Epidermal melanocyte (primary cell): ENCODE data around the gene RXRA.
A peak's percentile ranks its signal among the peaks of the same experiment; 100 is the strongest.

Source experiments
- DNase-seq: peaks from one replicate; pipeline ENCODE4 v3.0.0; 2011; ENCODE audit warnings: low spot score; ENCODE audit not compliant: insufficient read length

The RXRA gene

DNA sequence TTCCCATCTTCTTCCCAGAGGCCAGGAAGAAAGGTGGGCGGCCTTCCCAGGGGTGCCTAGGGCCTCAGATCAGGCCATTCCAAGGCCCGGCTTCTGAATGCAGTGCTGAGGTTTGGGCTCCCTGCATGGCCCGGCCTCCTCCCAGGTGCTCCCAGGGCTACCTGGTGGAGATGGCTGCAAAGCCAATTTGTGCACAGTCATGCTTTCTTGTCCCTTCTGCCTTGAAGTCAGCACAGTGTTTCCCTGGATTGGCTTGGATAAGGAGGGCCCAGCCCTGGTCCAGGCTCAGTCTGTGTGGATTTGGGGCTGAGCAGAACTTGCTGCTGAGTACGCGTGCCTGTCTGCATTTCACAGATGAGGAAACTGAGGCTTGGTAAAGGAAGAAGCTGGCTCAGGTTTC is 72.5 kb downstream of the RXRA start:
- DNase-seq = no peak

- DNase-seq = no peak
These were observed 73.3 kb downstream of the RXRA start for GRCh38 chr9:134399435-134400056.

DNA sequence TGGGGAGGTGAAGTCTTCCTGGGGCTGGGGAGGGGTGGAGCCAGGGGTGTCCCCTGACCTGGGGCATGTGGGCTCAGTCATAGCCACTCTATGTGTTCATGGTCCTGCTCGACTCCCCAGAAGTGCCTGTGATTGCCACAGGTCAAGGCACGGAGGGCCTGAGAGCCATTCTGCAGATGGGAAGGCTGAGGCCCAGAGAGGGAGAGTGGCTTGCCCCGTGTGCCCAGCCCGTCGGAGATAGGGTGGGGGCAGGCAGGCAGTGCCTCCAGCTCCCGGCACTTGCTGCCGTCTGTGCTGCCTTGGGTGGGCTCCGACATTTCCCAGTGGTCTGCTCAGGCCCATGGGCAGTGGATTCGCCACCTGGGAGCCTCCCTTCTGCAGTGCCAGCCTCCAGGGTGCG is 74.0 kb downstream of the RXRA start:
- DNase-seq = no peak

GRCh38 chr9:134401391-134401790 is 75.1 kb downstream of the RXRA start:
- DNase-seq = no peak

DNA sequence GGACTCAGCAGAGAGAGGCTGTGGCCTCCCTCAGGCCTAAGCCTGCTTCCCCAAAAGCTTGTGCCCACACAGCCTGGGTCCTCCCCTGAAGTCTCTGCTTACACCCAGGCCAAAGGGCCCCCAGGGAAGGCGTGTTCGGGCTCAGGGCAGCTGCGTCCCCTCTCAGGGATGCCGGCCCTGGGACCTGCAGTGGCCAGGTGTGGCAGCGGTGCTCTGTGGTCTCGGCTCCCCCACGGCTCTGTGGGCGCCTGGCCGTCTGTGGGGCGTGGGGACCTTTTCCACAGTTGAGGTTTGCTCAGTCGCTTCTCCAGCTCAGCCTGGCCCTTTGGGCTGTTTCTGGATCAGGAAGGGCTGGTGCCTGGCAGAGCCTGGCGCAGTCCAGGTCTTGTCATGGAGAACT is 75.9 kb downstream of the RXRA start:
- DNase-seq = no peak

- no peak for DNase-seq
These were observed 77.0 kb downstream of the RXRA start for GRCh38 chr9:134403292-134403681.

DNA sequence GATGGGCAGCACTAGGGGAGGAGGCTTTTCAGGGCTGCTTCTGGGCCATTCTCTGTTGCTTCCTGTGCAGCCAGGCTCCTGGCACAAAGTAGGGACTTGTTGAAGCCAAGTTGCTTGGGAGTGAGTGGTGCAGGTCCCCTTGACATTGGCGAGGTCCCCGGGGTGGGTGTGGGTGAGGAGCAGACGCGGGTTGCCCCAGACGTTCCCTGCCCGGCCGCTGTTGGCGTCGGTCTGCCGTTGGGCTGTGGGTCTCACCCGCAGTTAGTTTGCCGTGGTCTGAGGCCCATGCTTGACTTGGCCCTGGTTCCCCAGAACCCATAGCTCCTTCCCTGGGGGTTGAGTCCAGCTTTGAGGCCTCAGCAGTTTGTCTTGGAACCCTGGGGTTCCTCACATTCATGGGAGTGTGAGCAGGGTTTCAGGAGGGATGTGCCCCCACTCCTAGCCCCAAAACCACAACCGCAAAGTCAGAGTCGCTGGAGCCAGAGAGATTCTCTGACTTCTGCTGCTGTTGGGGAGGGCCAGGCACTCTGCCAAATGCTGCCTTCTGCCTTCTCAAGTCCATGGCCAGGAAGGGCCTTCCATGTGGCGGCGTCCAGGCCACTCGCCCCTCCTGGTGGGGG is 77.5 kb downstream of the RXRA start:
- no peak for DNase-seq

- DNase-seq = no peak
These were observed 78.4 kb downstream of the RXRA start for GRCh38 chr9:134404376-134405358.

- DNase-seq = no peak
These were observed 79.3 kb downstream of the RXRA start for GRCh38 chr9:134405527-134405926.

DNA sequence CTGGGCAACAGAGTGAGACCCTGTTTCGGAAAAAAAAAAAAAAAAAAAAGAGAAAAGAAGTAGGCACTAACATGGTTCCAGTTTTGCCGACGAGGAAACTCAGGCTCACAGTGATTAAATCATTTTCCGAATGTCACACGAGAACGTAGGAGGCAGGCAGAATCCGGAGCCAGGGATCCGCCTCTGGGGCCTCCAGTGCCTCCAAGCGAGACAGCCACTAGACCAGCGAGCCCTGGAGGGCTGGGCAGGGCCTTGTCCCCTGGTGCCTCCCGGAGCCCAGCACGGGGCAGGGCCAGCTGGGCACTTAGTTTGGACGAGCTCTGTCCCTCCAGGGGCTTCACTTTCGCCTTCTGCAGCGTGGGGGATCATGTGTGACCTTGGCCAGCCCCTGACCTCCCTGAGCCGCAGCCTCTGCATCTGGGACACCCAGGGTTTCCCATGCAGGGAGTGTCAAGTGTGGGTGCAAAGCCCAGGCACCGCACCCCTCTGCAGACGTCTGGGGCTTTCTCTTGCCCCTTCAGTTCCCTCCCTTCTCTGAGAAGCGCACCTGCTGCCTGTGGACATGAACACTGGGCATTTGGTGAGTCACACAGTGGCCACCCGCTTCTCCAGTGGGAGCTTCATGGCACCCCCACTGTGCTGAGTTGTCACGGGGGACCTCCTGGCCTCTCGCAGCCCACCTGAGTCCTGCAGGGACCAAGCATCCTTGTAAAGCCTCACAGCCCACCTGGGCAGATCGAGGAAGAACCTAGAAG is 80.3 kb downstream of the RXRA start:
- no peak for DNase-seq

- peak; percentile 100 for DNase-seq
These were observed 81.0 kb downstream of the RXRA start for GRCh38 chr9:134407121-134407779.

GRCh38 chr9:134408389-134408788 is 82.1 kb downstream of the RXRA start:
- DNase-seq = no peak

- no peak for DNase-seq
These were observed 82.9 kb downstream of the RXRA start for GRCh38 chr9:134408939-134409737.

- DNase-seq = no peak
These were observed 84.0 kb downstream of the RXRA start for GRCh38 chr9:134410071-134410834.

- no peak for DNase-seq
These were observed 84.6 kb downstream of the RXRA start for GRCh38 chr9:134410835-134411217.

DNA sequence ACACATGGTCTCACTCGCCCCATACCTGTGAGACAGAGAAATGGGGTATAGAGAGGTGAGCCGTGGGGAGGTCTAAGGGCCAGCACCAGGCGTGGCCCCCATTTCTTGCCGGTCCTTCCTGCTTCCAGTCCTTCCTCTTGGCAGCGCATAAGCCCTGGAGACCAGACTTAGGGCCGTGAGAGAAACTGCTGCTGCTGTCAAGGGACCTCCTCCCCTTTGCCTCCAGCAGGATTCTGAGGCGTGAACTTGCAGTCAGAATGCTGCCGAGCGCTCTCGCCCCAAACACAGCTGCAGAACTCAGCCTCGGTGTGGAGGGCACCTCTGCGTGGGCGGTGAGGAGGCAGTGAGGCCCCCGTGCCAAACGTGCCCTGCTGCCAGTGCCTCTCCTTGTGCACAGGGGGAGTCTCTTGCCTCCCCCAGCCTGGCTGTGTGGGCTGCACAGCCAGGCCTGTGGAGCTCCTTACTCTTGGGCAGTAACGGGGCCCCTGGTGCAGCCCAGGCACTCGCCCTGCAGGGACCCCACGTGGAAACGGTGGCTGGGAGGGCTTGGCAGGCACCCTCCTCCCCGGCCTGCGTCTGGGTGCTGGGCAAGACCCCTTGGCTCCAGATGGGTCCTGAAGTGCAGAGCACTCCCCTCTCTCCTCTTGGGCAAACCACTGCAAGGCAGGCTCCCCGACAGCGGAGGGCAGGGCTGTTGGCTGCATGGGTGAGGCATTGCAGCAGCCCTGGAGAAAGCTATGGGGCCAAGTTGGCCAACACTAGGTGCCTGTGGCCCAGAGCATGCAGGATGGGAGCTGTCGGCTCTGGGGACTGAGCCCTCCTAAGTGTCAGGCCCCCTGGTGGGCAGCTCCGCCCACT is 85.4 kb downstream of the RXRA start:
- no peak for DNase-seq

DNA sequence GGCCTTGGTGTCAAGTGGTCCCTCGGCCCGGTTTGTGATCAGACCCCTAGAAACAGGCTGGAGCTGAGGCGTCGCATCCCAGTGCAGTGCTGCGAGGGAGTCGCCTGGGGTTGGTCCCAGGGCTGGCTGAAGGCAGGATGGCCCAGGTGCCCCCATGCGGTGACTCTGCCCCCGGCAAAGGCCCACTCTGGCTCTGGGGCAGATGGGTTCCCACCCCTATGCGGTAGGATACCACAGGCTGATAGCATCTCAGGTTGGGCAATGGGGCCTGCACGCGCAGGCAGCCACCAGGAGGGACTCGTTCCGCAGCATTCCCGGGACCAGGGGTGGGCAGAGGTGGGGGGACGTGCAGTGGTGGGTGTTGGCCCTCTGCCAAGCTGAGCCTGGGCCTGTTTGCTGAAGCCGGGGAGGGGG is 86.0 kb downstream of the RXRA start:
- no peak for DNase-seq

DNA sequence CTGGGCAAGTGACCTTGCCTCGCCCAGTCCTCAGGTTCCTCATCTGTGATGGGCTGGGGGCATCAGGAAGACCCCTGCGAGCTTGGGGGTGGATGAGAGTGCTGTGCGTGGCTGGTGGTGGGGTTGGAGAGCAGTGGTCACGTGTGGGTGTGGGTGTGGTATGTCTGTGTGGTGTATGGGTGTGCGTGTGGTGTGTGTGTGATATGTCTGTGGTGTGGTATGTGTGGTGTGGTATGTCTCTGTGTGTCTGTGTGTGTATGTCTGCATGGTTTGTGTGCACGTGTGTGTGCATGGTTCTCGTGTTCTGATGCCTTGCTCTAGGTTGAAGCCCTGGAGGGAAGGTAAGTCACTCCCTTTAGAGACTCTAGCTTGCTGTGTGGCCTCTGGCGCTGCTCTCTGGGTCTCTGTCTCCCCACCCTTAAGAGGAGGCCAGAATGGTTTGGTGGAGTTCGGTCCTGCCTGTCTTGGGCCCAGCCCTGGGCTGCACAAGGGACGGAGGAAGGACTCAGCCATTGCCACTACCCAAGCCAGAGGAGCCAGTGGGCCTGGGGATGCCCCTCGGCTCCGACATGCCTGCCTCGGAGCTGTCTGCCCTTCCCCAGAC is 87.0 kb downstream of the RXRA start:
- DNase-seq = no peak
